Thyroid gland (tissue), 4 donors: Measurements from ENCODE around the gene WFDC1. TPM values are rescaled to one million over a fixed set of nuclear protein-coding genes. Genes with fewer than 3 reads are reported as not detected.

ENCODE experiments used
- DNase-seq, 2 donors: peaks; one replicate each; pipeline ENCODE4 v3.0.0-alpha.2; 2019
- H3K27ac ChIP-seq, 3 donors: fragments of 200-600 bp; sonication (generic); 1 replicate in 2 of 3; 2 replicates in 1 of 3; pipeline ENCODE4 v1.5.1; 2016 to 2019; ENCODE audit warnings: mild to moderate bottlenecking in 1 of 3, moderate library complexity in 1 of 3
- H3K27me3 ChIP-seq: fragments of 200-600 bp; sonication (generic); one replicate; pipeline ENCODE4 v1.5.1; 2019
- H3K36me3 ChIP-seq, 2 donors: fragments of 200-600 bp; sonication (generic); one replicate each; pipeline ENCODE4 v1.5.1; 2016 to 2019
- H3K4me1 ChIP-seq, 2 donors: fragments of 200-600 bp; sonication (generic); one replicate each; pipeline ENCODE4 v1.5.1; 2017 to 2019
- H3K4me3 ChIP-seq, 3 donors: fragments of 200-600 bp; sonication (generic); replicated peaks in 1 of 3; 1 replicate in 2 of 3; 2 replicates in 1 of 3; pipeline ENCODE4 v1.5.1; 2016; ENCODE audit warnings: mild to moderate bottlenecking in 1 of 3
- H3K9me3 ChIP-seq: fragments of 200-600 bp; sonication (generic); one replicate; pipeline ENCODE4 v1.5.1; 2017
- POLR2A ChIP-seq, 2 donors: fragments of 450-650 bp; IDR thresholded peaks; one replicate each; pipeline ENCODE4 v1.6.1; 2017; ENCODE audit warnings: antibody characterized with exemption in 2 of 2, mild to moderate bottlenecking in 2 of 2, moderate library complexity in 1 of 2
- WGBS, 2 donors: methylation state at CpG; one replicate each; pipeline ENCODE4 v1.1.5; 2017; 5-methylcytosine and 5-hydroxymethylcytosine counted together
- intact Hi-C: fragments of 100-400 bp; cut with DNase I; formaldehyde crosslinking; loops from one replicate; pipeline ENCODE4 v1.15.1; 2023
- total RNA-seq, 4 donors: library from RNA; depleted of rRNA; stranded (reverse); fragments of >200 nt; gene quantifications; one replicate each; pipeline ENCODE4 v1.2.3, GENCODE V29; 2016
- TF ChIP-seq, protein P1 (sequence below), 6 experiments: fragments of 200-600 bp in 3 of 6; fragments of 450-650 bp in 3 of 6; sonication (generic) in 3 of 6; IDR thresholded peaks; one replicate each; pipeline ENCODE4 v1.5.1; 2016 to 2019; ENCODE audit warnings: antibody characterized with exemption in 6 of 6, mild to moderate bottlenecking in 2 of 6, inconsistent platforms in 1 of 6, moderate library complexity in 1 of 6

WFDC1 gene
- total RNA-seq, 4 donors from 2014 or later, result 1.3 to 2.1 (median 1.6) TPM; not detected in 1

DNA sequence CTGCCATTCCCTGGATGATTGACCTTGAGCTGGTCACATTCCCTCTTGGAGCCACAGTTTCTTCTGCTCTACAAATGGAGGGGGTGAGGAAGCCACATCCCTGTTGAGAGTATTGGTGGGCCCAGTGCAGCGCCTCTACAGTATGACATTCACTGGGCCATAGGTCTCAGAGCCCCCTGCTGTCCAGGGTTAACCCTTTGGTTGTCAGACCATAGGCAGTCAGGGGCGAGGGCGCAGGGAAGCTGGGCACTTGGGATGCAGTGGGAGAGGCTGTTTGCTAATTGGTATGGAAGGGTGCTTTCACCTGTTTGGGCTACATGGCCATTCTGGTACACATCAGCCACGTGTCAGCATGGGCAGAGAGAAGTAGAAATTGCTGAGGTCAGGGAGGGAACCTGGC is 27.3 kb upstream of the WFDC1 start:
- Histone ChIP-seq H3K4me1 (no peaks in the 10 kb centered on the region), H3K27me3 (no peaks in the 10 kb centered on the region), H3K36me3 (no peaks in the 10 kb centered on the region), H3K9me3 (no peaks in the 10 kb centered on the region), H3K27ac (no peak overlapping the region), H3K4me3 (no peak overlapping the region)
- WGBS, 2 donors, result 91% methylated on average over 4 of the region's 4 CpGs
- intact Hi-C loops, result no loop called here
- DNase-seq, result no peak
- TF ChIP-seq, protein P1, sequence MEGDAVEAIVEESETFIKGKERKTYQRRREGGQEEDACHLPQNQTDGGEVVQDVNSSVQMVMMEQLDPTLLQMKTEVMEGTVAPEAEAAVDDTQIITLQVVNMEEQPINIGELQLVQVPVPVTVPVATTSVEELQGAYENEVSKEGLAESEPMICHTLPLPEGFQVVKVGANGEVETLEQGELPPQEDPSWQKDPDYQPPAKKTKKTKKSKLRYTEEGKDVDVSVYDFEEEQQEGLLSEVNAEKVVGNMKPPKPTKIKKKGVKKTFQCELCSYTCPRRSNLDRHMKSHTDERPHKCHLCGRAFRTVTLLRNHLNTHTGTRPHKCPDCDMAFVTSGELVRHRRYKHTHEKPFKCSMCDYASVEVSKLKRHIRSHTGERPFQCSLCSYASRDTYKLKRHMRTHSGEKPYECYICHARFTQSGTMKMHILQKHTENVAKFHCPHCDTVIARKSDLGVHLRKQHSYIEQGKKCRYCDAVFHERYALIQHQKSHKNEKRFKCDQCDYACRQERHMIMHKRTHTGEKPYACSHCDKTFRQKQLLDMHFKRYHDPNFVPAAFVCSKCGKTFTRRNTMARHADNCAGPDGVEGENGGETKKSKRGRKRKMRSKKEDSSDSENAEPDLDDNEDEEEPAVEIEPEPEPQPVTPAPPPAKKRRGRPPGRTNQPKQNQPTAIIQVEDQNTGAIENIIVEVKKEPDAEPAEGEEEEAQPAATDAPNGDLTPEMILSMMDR (IDR thresholded peaks at IDR 0.05), result no peak
- TF ChIP-seq POLR2A (IDR thresholded peaks at IDR 0.05), result no peak

DNA sequence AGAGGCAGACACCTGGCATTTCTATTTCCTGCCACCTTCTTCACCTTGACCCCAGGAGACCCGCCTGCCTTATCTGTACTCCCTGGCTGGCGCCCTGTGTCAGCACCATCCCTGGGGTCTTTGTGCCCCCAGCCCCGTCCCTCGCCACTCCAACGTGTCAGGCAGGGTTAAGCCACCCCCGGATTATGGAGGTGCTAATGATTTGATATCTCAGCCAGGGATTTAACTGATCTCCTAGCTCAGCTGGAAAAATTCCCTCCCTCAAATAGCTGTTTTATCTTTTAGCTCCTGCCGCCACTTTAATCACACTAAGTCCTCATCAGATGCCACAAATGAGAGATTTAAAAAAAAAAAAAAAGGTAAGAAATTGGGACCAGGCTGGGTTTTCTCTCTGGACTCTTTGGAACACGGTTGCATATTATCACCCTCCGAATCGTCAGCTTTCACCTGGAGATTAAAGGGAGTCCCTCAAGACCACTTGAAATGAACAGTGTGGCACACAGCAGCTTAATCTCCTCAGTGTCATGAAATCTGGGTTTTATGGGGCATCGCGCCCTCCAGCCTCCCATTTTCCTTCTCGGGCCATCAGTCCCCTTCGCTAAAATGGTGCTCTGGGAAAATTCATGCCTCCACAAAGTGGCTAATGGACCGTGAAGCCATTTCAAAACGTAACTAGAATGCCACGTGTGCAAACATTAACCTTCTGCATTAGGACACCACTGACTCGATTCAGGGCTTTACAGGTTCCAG is 26.2 kb upstream of the WFDC1 start:
- no peaks in the 10 kb centered on the region for H3K4me1 ChIP-seq
- H3K9me3 ChIP-seq, result no peaks in the 10 kb centered on the region
- 56% methylated on average over 18 of the region's 18 CpGs for WGBS, 2 donors
- intact Hi-C loops, result no loop called here
- no peaks in the 10 kb centered on the region for H3K36me3 ChIP-seq
- no peak overlapping the region for H3K27ac ChIP-seq
- no peak for DNase-seq
- H3K4me3 ChIP-seq, result no peak overlapping the region
- TF ChIP-seq POLR2A (IDR thresholded peaks at IDR 0.05), result no peak
- TF ChIP-seq, protein P1 (IDR thresholded peaks at IDR 0.05), result no peak
- H3K27me3 ChIP-seq, result no peaks in the 10 kb centered on the region

DNA sequence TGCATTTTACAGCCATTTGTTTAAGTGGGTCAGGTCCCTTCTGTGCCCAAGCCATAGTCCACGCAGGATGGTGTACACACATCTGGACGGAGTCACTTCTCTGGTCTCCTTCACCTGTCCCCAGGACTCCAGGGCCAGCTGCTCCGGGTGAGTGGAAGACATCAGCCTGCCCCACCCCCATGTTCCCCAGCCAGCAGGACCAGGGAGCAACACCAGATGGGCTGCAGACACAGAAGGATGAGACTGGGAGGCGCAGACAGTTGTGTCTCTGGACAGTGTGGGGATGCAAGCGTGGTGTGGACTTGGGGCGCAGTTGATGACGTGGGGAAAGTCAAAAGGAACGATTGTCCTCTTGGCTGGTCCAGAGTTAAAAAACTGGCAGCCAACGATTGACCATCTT is 24.6 kb upstream of the WFDC1 start:
- Histone ChIP-seq H3K4me3 (no peak overlapping the region), H3K27ac (no peak overlapping the region), H3K4me1 (no peaks in the 10 kb centered on the region), H3K36me3 (no peaks in the 10 kb centered on the region), H3K9me3 (no peaks in the 10 kb centered on the region), H3K27me3 (no peaks in the 10 kb centered on the region)
- no peak for TF ChIP-seq POLR2A (IDR thresholded peaks at IDR 0.05)
- TF ChIP-seq, protein P1 (IDR thresholded peaks at IDR 0.05), result no peak
- intact Hi-C loops, result no loop called here
- no peak for DNase-seq
- whole genome bisulfite sequencing, 2 donors, result 85 to 88% methylated on average over 9 of the region's 9 CpGs

DNA sequence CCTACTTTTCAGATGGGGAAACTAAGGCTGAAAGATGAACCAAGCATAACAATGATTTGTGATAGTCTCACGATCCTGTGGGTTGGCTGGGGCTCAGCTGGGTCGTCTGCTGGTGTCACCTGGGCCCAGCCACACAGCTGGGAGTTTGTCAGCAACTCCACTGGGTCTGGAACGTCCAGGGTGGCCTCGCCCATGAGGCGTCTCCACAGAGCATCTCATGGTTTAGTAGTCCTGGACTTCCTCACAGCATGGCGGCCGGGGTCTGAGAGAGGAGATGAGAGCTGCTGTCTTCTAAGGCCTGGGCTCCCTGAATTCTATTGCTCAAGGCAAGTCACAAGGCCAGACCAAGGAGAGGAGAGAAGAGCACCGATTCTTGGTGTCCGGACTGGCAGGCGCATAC is 24.1 kb upstream of the WFDC1 start:
- Histone ChIP-seq H3K27ac (no peak overlapping the region), H3K9me3 (no peaks in the 10 kb centered on the region), H3K4me3 (no peak overlapping the region), H3K36me3 (no peaks in the 10 kb centered on the region), H3K27me3 (no peaks in the 10 kb centered on the region), H3K4me1 (no peaks in the 10 kb centered on the region)
- TF ChIP-seq, protein P1 (IDR thresholded peaks at IDR 0.05), result no peak
- no peak for TF ChIP-seq POLR2A (IDR thresholded peaks at IDR 0.05)
- intact Hi-C loops, result no loop called here
- no peak for DNase-seq
- WGBS, 2 donors, result 83 to 86% methylated on average over 10 of the region's 10 CpGs

DNA sequence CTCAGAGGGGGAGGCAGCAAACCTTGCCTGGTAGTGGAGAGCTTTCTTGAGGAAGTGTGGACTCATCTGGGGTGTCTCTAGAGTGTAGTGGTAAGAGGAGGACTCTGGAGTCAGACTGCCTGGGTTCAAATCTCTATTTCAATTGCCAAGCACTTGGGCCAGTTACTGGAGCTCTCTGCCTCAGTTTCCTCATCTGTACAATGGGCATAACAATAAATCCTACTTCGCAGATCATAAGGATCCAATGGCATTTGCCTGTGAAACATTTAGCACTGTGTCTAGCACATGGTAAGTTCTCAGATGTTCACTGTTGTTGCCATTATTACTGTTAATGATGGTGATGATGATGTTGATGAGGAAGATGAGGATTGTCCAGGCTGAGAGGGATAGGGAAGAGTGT is 23.6 kb upstream of the WFDC1 start:
- no peaks in the 10 kb centered on the region for H3K36me3 ChIP-seq
- TF ChIP-seq POLR2A (IDR thresholded peaks at IDR 0.05), result no peak
- TF ChIP-seq, protein P1 (IDR thresholded peaks at IDR 0.05), result no peak
- no peak overlapping the region for H3K27ac ChIP-seq
- 86 to 91% methylated on average over 1 of the region's 1 CpG for WGBS, 2 donors
- DNase-seq, result no peak
- no peaks in the 10 kb centered on the region for H3K27me3 ChIP-seq
- intact Hi-C loops, result no loop called here
- no peaks in the 10 kb centered on the region for H3K4me1 ChIP-seq
- no peak overlapping the region for H3K4me3 ChIP-seq
- no peaks in the 10 kb centered on the region for H3K9me3 ChIP-seq
